EH (cell line): Measurements from ENCODE around the gene TAF5L.
"Not testable (repeated sequence)": the region's sequence is repeated elsewhere in the genome, so short reads cannot be mapped to it uniquely, and the experiment has no call there.

Experiments
- DNase-seq: peaks from one replicate; pipeline ENCODE4 v3.0.0-alpha.2; 2015; ENCODE audit warnings: low read depth

Gene TAF5L

DNA sequence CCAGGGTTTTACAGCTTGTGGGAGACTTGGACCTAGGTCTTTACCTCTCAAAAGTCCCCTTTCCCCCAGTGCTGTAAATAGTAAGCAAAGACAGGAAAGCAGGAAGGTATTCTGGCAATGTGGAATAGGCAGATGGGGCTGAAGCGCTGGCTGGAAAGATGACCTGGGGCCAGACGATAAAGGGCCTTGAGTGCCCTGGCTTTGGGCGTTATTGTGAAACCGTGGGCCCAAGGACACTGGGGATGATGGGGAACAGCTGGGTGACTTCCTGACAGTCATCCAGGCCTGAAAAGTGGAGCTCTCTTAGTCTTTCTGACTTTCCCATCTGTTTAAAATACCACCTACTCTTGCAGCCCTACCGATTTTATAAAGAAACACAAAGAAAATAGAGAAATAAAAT is 16.5 kb upstream of the TAF5L start:
- DNase-seq: no peak

DNA sequence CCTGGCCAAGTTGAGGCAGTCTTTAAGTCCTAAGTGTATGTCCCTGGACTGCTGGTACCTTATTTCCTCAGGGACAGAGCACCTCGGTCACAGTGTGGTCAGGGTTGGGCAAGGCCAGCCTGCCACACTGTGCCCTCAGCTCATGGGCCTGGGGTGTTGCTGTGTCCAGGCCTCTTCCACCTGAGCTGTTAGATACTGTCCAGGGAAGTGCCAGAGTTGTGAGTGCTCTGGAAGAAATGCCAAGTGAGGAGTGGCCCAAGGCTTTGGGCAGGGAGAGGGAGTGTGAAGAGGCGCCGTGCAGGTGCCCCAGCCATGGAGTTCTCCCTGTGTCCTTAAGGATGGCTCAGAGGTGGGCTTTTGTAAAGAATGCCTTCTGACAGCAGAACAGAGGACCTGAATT is 15.4 kb upstream of the TAF5L start:
- DNase-seq: no peak

DNA sequence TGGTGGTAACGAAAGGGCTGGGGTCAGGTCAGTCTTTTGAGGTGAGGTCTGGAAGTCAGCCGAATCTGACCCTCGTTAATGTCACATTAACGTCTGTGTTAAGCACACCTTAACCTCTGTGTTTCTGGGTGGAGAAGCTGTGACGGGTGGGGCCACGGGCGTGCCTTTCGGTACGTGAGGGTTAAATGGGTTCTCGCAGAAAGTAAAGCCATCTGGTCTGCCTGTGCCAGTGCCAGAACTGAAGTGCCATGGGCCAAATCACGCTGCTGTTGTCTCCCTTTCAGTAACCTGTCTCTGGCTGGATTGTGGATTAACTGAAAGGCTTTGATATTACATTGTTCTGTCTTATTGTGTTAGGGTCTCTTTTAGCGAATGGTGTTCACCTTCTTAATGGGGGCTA is 14.5 kb upstream of the TAF5L start:
- no peak for DNase-seq

DNA sequence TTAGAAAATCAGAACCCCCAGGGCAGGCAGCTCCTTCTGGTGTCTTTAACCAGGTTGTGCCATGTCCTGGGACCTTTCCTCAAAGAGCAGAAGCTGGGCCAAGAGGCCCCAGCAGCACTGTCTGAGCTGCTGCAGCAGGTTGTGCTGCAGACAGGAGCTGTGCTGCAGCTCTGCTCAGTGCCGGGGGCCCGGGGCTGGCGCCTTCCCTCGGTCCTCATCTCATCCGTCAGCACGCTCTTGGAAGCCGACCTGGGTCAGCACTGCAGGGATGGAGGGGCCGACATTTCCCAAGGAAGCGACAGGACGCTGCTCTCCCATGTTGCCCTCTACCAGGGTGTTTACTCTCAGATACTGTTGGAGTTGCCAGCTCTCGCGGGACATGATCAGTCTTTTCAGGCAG is 11.8 kb upstream of the TAF5L start:
- no peak for DNase-seq

DNA sequence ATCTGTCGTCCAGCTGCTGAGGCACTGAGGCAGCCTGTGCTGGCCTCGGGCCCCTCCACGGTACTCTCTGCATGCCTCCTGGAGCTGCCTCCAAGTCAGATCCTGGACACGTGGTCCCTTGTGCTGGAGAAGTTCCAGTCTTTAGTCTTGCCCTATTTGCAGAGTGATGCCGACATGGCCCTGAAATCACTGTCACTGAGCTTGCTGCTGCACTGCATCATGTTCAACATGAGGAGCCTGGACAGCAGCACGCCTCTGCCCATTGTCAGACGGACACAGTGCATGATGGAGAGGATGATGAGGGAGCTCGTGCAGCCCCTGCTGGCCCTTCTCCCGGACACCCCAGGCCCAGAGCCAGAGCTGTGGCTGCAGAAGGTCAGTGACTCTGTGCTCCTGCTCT is 10.1 kb upstream of the TAF5L start:
- DNase-seq: no peak

DNA sequence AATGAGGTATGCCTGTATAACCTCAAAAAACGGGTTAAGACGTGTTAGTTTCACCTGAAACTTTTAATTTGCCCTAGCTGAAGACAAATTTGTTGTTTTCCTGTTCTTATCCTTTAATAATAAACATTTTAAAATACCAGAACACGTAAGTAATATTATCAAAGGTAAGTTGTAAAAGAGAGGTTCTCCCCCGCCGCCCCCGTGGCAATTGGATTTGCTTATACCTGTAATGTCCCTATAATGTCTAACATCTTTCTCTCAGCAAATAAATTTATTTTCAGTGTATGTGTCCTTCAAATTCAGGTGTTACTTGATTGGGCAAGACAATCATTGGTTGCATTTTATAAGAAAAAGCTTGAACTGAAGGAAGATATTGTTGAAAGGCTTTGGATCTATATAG is 6.0 kb upstream of the TAF5L start:
- DNase-seq: no peak

DNA sequence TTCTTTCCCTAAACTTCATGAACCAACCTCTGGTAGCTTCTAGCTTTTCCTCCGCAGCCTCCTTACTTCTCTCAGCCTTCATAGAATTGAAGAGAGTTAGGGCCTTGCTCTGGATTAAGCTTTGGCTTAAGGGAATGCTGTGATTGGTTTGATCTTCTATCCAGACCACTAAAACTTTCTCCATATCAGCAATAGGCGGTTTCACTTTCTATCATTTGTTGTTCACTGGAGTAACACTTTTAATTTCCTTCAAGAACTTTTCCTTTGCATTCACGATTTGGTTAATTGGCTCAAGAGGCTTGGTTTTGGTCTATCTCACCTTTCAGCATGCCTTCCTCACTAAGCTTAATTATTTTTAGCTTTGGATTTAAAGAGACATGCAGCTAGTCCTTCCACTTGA is 5.2 kb upstream of the TAF5L start:
- no peak for DNase-seq

DNA sequence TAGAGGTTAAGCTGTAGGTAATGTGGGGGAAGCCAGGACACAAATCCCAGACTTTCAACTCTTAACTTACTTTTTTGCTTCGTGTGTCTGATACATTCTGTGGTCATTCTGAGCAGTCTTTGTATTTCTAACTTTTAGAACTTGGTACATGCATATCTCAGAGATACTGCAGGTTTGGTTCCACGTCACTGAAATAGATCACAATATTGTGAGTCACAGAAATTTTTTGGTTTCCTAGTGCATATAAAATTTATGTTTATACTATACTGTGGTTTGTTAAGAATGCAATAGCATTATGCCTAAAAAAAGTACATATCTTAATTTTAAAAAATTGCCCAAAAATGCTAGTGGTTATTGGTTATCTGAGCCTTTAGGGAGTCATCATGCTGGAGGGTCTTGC is 3.3 kb upstream of the TAF5L start:
- DNase-seq: peak; percentile 73

DNA sequence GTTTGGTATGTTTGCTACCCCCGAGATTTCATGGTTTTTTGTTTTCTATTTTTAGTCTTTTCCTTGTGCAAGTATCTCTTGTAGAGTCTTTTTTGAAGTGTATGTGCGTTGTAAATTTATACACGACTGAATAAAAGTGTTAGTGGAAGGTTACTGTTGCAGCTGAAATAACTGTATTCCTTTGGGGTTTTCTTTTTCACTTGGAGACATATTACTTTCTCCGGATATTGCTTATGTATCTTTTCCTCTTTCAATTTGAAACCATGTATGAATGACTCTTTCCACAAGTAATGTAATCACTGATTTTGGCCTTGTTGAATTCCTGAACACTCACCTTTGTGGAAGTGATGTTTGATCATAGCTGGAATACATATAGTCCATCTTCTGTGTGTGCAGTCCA is 1.1 kb upstream of the TAF5L start:
- no peak for DNase-seq

DNA sequence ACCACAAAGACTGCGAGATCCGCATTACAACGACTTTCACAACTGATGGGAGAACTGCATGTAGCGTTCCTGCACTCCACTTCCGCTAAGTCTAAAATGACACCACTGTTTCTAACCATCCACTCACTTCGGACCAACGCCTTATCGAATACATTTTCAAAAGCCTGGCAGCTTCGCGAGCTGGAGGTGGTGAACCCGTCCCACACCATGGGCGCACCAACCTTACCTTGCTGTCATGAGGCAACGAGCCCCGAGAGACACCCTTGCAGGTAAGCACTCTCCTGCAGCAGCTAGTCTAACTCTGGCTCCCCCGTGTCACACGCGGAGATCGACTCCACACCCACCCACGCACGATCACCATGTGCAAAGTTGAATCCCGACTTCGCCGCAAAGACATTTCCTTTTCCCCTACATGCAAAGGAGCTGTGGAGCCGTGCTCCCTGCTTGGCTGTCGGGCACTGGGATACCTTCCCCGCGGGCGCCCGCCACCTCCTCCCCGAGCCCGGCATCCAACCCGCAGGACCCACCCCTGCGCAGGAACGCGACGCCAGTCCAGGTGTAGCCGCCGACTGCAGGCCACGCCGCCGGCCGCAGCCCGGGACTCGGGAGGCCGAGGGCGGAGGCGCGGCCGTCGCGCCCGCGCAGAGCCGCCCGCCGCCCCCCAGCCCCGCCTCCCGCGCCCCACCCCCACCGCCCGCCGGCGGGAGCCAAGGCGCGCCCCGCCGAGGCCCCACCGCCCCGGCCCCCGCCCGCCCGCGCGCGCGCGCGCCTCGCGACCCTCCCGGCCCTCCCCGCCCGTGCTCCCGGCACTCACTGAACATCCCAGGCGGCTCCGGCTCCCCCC is 629 bp downstream of the TAF5L start:
- peak; percentile 65 for DNase-seq

DNA sequence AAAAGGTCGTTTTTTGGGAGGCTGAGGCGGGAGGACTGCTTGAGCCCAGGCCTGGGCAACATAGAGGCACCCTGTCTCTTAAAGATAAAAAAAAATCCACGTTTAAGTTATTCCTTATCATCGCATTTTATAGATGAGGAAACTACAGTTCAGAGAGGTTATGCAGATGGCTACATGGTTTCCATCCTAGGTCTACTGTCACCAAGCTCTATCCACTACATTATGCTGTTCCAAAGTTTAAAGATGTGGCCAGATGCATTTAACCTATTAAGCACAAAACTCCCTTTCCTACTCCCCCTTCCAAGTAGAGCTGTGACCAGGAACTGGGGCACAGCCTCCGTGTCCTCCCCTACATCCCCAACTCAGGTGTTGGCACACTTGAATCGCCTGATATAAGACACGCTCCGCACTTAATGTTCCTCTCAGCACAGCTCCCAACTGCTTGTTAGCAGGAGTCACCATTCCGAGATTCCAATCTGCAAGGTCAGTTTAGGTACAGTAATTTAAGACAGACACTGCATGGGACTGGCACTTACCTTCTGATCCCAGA is 1.3 kb downstream of the TAF5L start:
- DNase-seq: no peak

DNA sequence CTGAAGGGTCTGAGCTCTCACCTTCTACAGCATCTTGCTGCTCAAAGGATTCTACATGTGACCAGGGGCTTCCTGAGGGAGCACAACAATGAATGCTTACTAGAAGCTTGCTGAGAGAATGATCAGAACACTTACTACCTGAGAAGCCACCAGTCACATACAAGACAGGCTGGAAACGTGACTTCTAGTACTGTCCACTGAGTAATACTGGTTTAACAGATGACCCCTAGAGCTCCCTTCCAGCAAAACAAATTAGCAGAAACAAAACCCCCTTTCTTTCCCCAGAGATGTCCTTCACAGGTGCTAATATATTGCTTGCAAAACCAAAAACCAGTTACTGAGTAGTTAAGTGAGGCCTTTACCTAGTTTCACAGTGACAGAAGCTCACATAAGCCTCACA is 2.1 kb downstream of the TAF5L start:
- no peak for DNase-seq

DNA sequence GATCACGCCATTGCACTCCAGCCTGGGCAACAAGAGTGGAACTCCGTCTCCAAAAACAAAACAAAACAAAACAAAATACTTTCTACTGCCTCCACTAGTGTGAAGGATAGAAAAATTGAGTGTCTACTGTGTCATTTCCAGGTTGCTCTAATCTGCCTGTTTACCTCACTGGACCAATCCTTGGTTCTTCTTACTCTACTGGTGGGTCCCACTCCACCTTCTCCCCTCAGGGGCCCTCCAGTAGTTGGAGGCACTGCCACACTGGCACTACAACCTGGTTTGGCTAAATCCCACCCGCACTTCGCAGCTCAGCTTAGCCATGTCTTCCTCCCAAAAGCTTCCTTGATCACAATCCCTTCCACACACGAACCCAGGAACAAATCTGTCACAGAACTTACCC is 2.7 kb downstream of the TAF5L start:
- DNase-seq: no peak

DNA sequence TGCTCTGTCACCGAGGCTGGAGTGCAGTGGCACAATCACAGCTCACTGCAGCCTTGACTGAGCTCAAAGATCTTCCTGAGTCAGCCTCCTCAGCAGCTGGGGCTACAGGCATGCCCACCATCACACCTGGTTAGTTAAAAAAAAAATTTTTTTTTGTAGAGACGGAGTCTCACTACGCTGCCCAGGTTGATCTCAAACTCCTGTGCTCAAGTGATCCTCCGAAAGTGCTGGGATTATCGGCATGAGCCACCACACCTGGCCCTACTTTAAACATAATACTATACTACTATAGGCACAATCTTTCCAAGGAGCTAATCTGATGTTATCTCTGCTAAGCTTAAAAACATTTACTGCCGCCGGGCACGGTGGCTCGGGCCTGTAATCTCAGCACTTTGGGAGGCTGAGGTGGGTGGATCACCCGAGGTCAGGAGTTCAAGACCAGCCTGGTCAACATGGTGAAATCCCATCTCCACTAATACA is 3.2 kb downstream of the TAF5L start:
- not testable (repeated sequence) for DNase-seq

DNA sequence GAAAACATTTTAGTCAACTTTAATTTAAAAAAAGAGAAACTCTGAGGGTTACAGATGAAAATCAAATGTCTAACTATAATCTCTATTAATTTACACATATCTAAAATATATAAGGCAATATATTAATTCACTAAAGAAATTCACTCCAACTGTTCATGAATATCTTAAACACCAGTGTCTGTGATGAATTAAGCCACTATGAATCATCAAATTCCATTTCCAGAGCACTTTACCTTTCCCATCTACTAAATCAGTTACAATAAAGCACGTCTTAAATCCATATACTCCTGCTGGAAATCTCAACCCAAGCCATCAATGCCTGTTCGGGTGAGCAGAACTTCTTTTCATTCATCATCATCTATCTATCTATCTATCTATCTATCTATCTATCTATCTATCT is 4.3 kb downstream of the TAF5L start:
- peak; percentile 40 for DNase-seq

DNA sequence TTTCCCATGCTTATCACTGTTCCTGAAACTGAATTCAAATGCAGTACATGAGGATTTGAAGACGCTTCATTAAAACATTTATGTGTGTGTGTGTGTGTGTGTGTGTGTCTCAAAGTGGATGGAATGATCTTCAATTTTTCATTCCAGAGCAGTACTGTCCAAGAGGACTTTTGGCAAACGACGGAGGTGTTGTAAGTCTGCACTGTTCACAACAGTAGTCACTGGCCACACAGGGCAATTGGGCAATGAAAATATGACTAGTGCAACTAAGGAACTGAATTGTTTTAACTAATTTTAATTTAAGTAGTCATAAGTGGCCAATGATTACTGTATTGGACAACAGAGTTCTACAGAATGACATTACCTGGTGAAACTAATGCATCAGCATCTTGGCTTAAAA is 5.0 kb downstream of the TAF5L start:
- peak; percentile 52 for DNase-seq

DNA sequence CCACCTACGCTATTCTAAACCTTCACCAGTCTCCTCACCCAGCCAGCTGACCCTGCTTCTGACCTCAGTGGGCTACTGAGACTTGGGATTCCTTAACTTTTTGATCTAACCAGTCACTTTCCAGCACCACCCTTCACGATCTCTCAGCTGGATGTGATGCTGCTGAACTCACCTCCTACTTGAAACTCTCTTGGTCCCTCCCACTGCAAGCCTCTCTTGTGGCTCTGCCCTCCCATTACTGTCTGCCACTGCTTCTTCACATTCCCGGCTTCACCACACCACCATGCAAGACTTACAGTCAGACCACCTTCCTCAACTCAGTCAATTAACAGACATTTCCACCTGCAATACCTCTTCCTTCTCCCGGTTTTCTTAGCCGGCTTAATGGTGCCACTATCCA is 6.3 kb downstream of the TAF5L start:
- peak; percentile 5 for DNase-seq

DNA sequence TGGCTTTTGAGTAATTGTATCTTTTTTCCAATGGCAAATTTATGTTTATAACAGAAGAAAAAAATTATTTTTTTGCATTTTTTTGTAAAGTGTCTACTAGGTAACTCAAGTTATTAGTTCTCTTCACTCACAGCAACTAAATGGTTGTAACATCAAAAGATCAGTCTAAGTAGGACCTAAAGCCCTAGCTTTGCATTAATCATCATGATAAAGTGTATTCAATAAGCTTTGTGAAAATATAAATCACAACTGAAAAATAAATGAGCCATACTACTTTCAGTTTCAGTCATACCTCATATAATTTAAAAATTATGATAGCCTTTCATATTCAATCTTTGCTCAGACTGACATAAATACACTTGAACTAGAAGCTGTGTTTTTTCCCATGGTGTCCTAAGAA is 6.9 kb downstream of the TAF5L start:
- no peak for DNase-seq

DNA sequence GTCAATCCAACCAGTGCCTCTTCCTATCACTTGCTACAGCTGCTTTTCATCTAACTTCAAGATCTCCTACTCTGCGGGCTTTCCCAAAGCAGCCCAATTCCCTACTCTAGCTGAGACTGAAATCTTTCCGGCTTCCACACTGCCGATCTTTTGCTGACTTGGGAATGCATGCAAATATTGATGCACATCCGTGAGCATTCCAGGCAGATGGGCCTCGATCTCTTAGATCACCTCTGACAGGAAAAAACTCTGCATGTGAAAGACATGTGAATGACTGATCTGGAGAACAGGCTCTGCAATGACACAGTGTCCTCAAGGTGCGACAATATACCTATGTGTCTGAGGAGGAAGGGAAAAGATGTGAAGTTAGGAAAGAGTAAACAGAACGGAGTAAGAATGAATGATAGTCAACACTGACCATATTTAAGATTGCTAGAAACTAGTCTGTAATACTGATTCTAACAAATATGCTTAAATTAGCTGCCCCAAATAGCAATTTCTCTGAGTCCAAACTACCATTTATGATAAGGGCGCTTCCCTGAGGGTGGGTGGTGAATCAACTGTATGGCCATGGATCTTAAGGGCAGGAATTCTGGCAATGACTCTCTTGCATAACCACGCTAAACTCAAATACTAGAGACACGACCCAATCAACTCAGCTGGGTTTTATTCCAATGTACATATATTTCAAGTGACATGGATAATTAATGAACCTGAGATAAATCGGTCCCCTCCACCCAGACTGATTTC is 8.4 kb downstream of the TAF5L start:
- DNase-seq: no peak

DNA sequence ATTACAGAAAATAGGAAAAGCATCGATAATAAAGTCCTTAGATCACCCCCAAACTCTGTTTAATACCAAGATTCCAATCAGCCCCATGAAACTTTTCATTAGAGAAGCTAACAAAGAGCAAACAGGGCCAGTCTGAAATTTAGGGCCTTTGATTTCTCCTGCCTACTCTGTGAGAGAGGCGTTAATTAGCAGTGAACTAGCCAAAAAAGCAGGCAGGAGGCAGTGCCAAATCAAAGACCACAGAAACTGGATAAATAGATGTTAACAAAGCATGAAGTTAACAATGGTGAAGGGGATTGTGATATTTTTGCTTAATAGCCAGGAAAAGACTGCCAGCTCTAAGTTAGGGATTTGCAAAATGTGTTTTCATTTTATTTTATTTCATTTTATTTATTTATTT is 11.2 kb downstream of the TAF5L start:
- DNase-seq: no peak

DNA sequence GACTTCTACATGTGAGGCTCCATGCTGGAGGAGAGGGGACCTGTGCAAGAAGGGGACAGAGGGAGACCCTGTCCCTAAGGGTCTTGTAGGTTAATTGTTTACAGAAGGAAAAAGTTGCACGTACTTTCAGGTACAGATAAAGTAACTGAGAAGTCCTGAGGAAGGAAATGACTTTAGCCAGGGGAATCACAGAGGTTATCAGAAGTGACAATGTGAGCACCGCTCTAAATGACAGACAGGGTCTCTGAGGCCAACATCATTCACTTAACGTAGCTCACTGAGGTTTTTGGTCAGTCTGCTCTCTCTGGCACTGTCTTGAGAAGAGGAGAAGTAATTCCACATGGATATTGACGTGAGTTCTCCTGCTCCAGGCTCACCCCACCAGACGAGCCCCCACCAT is 12.0 kb downstream of the TAF5L start:
- DNase-seq: no peak

DNA sequence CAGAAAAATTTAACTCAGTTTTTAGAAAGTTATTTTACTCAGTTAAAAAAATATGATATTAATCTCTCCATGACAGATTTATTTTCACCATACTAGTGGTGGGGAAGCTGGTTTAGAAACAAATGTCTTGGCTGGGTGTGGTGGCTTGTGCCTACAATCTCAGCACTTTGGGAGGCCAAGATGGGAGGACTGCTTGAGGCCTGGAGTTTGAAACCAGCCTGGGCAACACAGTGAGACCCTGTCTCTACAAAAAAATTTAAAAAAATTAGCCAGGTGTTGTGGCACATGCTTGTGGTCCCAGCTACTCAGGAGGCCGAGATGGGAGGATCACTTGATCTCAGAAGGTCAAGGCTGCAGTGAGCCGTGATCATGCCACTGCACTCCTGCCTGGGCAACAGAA is 17.3 kb downstream of the TAF5L start:
- no peak for DNase-seq

DNA sequence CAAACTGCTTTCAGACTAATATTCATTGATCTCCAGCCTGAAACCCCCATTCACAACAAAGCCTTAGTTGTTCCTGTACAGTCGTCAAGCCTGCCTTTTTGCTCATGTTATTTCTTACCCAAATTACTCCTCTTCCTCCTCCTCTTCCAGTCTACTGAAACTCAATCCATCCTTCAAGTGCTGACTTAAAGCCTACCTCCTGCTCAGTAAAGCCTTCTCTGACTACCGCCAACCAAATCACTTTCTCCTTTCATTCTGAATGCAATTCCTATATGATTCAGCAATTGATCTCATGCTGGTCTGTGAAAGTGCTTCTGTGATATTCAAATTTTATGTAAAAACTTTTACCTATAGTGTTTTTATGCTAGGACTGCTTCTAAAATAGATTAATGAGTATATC is 18.6 kb downstream of the TAF5L start:
- no peak for DNase-seq
